ENCODE results near the gene CUL2.
"Not testable (repeated sequence)": the region's sequence is repeated elsewhere in the genome, so short reads cannot be mapped to it uniquely, and the experiment has no call there.

CUL2 gene

GRCh38 chr10:34985823-34986222 is 104.3 kb downstream of the CUL2 start:
- in situ Hi-C loops (cut with MboI; ENCODE audit: low sequenced_read_pairs): no loop called here

- in situ Hi-C loops (cut with MboI; ENCODE audit: low sequenced_read_pairs): no loop called here
Observed at GRCh38 chr10:34985146-34985545, 105.0 kb downstream of the CUL2 start.

GRCh38 chr10:34981844-34982243 is 108.3 kb downstream of the CUL2 start:
- in situ Hi-C loops (cut with MboI; ENCODE audit: low sequenced_read_pairs): no loop called here

- in situ Hi-C loops (cut with MboI; ENCODE audit: low sequenced_read_pairs): no loop called here
Observed at GRCh38 chr10:34979938-34980337, 110.2 kb downstream of the CUL2 start.

DNA sequence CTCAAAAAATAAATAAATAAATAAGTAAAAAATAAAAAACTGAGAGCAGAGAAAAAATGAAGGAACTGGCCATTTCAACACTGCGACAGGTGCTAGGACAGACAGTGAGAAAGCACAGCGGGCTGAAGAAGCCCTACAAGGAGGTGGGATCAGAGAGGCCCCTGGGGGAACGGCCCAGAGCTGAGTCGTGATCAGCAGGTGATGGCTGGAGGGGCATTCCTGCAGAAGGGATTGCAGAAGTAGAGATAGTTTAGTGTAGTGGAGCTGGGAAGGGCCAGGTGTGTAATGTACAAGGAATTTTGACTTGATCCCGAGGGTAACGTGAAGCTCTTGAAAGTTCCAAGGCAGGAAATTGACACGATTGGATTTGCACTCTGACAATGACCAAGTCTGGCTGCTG is 112.1 kb downstream of the CUL2 start:
- in situ Hi-C loops (cut with MboI; ENCODE audit: low sequenced_read_pairs): no loop called here

GRCh38 chr10:34976380-34976910 is 113.7 kb downstream of the CUL2 start:
- in situ Hi-C loops (cut with MboI; ENCODE audit: low sequenced_read_pairs): not testable (repeated sequence)

- in situ Hi-C loops (cut with MboI; ENCODE audit: low sequenced_read_pairs): not testable (repeated sequence)
Observed at GRCh38 chr10:34974364-34975065, 115.6 kb downstream of the CUL2 start.

- in situ Hi-C loops (cut with MboI; ENCODE audit: low sequenced_read_pairs): not testable (repeated sequence)
Observed at GRCh38 chr10:34973757-34974156, 116.4 kb downstream of the CUL2 start.

GRCh38 chr10:34973121-34973520 is 117.0 kb downstream of the CUL2 start:
- in situ Hi-C loops (cut with MboI; ENCODE audit: low sequenced_read_pairs): not testable (repeated sequence)

DNA sequence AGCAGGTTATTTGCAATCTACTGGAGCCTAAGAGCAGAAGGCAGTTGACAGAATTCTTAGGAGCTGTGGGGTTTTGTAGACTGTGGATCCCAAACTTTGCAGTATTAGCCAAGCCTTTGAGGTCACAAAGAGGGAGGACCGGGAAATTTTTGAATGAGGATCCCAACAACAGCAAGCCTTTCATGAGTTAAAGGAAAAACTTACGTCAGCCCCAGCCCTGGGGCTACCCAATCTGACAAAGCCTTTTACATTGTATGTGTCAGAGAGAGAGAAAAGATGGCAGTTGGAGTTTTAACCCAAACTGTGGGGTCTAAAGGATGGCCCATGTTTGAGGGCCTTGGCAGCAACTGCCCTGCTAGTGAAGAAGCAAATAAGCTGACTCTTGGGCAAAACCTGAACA is 117.5 kb downstream of the CUL2 start:
- in situ Hi-C loops (cut with MboI; ENCODE audit: low sequenced_read_pairs): not testable (repeated sequence)

DNA sequence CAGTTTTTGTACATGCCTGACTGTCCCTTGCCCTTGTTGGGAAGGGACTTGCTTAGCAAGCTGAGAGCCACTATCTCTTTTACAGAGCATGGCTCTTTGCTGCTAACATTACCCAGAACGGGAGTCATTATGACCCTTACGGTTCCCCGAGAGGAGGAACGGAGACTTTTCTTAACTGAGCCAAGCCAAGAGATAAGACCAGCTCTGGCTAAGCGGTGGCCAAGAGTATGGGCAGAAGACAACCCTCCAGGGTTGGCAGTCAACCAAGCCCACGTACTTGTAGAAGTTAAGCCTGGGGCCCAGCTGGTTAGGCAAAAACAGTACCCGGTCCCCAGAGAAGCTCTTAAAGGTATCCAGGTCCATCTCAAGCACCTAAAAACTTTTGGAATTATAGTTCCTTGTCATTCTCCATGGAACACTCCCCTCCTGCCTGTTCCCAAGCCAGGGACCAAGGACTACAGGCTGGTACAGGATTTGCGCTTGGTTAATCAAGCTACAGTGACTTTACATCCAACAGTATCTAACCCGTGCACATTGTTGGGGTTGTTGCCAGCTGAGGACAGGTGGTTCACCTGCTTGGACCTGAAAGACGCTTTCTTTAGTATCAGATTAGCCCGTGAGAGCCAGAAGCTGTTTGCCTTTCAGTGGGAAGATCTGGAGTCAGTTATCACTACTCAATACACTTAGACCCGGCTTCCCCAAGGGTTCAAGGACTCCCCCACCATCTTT is 118.4 kb downstream of the CUL2 start:
- in situ Hi-C loops (cut with MboI; ENCODE audit: low sequenced_read_pairs): not testable (repeated sequence)

DNA sequence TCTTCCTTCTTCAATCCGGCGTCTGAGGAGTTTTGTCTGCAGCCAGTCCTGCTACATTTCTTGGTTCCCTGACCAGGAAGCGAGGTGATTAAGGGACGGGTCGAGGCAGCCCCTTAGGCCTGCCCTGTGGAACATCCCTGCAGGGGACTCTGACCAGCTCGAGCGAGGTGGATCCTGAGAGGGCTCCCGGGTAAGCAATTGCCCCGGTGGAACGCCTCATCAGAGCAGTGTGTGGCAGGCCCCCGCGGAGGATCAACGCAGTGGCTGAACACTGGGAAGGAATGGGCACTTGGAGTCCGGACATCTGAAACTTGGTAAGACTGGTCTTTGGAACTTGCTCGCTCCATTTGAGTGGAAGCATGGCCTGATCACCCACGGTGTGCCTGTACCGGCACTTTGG is 121.0 kb downstream of the CUL2 start:
- in situ Hi-C loops (cut with MboI; ENCODE audit: low sequenced_read_pairs): no loop called here

GRCh38 chr10:34967335-34967880 is 122.7 kb downstream of the CUL2 start:
- in situ Hi-C loops (cut with MboI; ENCODE audit: low sequenced_read_pairs): no loop called here

GRCh38 chr10:34966451-34966850 is 123.7 kb downstream of the CUL2 start:
- in situ Hi-C loops (cut with MboI; ENCODE audit: low sequenced_read_pairs): no loop called here

DNA sequence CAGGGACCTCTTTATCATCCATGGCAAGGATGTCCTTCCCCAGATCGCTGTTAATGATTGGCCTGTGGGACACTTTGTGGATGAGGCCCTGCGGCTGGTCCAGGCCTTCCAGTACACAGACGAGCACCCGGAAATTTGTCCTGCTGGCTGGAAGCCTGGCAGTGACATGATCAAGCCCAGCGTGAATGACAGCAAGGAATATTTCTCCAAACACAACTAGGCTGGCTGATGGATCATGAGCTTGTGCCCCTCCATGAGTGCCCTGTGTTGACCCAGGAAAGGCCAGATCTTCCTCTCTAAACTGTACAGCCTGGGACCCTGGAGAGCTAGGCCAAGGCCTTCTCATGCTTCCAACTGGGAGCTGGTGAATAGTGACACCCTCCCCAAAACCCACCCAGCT is 124.1 kb downstream of the CUL2 start:
- in situ Hi-C loops (cut with MboI; ENCODE audit: low sequenced_read_pairs): no loop called here

DNA sequence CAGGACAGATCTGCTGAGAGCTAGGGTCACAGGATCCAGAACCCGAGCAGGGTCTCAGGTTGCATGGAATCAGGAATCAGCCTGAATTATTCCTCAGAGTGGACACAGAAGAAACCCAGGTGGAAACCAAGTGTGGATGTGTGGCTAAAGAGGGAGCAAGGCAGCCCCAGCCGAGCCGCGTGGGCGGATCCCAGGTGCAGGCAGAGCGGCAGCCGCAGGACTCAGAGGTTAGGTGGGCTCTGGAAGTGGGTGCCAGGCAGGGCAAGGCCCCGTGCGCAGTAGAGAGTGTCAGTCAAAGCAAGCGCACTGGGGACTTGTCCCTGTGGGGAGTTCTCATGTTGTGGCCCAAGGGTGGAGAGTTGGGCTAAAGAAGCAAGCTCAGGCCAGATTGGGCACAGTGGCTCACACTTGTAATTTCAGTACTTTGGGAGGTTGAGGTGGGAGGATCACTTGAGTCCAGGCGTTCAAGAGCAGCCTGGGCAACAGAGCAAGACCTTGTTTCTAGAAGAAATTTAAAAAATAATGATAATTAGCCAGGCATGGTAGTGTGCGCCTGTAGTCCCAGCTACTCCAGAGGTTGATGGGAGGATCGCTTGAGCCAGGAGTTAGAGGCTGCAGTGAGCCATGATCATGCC is 125.9 kb downstream of the CUL2 start:
- in situ Hi-C loops (cut with MboI; ENCODE audit: low sequenced_read_pairs): no loop called here

DNA sequence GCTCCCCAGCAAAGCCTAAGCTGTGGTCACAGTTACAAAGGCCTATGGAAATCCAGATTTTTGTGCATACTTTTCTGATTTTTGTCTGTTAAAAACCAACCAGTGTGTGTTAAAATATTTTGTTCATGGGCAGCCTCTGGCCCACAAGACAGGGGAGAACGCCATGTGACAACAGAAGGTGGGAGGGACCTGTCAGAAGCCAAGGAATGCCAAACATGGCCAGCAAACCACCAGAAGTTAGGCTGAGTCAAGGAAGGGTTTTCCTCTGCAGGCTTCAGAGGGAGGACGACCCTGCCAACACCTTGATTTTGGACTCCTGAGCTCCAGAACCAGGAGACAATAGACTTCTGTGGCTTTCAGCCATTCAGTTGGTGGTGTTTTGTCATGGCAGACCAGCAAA is 127.3 kb downstream of the CUL2 start:
- in situ Hi-C loops (cut with MboI; ENCODE audit: low sequenced_read_pairs): no loop called here

- in situ Hi-C loops (cut with MboI; ENCODE audit: low sequenced_read_pairs): no loop called here
Observed at GRCh38 chr10:34960983-34961382, 129.2 kb downstream of the CUL2 start.

GRCh38 chr10:34959786-34960185 is 130.4 kb downstream of the CUL2 start:
- in situ Hi-C loops (cut with MboI; ENCODE audit: low sequenced_read_pairs): no loop called here

DNA sequence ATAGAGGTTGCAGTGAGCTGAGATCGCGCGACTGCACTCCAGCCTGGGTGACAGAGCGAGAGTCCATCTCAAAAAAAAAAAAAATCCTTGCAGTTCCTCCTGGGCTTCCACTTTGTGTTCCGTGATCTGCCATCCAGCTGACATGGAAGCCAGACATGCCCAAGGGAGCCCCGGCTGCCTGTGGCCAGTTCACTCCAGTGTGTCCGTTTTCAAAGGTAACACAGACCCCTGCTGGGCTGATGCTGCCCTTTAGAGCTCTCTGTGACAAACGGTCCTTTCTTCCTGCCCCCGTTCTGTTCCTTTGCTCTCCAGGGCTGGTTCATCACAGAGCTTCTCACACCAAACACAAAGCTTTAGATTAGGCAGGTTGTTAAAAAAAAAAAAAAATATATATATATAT is 130.8 kb downstream of the CUL2 start:
- in situ Hi-C loops (cut with MboI; ENCODE audit: low sequenced_read_pairs): no loop called here
